ENCODE measurements around the gene KLF15. TPM values are rescaled to one million over a fixed set of nuclear protein-coding genes. Genes with fewer than 3 reads are reported as not detected.

KLF15 gene
- total RNA-seq, 1 donor = 1.5 TPM

- no peak overlapping the region for H3K4me3 ChIP-seq (ENCODE audit: low read depth, low read length)
- TF ChIP-seq, protein P1, sequence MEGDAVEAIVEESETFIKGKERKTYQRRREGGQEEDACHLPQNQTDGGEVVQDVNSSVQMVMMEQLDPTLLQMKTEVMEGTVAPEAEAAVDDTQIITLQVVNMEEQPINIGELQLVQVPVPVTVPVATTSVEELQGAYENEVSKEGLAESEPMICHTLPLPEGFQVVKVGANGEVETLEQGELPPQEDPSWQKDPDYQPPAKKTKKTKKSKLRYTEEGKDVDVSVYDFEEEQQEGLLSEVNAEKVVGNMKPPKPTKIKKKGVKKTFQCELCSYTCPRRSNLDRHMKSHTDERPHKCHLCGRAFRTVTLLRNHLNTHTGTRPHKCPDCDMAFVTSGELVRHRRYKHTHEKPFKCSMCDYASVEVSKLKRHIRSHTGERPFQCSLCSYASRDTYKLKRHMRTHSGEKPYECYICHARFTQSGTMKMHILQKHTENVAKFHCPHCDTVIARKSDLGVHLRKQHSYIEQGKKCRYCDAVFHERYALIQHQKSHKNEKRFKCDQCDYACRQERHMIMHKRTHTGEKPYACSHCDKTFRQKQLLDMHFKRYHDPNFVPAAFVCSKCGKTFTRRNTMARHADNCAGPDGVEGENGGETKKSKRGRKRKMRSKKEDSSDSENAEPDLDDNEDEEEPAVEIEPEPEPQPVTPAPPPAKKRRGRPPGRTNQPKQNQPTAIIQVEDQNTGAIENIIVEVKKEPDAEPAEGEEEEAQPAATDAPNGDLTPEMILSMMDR (IDR thresholded peaks at IDR 0.05; ENCODE audit: insufficient read depth, low read length) = no peak
- DNase-seq (ENCODE audit: low read depth) = peak; percentile 36
These were observed 56.3 kb downstream of the KLF15 start for GRCh38 chr3:126300761-126301481.

DNA sequence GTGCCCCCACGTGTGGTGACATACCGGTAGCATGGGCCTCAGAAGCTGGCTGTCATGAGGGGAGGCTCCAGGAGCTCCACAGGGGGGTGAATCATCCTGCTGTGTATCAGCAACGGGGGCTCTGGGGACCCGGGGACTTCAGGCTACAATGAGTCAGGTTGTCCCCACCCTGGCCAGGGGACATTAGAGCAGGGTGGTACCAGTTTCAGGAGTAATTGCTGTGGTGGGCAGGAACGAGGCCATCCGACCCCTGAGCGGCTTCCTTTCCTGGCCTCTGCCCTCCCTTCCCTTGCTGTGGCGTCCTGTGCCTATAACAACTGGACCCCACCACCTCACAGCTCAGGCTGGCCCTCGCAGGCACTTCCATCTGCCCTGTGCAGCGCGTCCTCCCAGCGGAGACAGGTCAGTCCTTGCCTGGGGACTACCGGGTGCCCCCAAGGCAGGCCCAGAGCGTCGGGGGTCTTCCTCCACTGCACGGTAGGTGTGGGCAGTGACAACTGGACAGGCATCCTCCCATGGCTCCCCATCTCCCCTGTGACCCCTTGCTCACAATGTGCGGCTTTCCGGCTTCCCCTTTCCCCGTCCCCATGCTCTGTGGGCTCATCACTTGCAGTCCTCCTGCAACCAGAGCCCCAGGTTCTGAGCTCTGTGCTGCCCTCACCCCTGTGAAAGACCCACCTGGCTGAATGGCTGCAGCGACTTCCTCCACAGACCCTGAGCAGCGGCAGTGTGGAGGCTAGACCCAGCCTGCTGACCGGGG is 57.0 kb downstream of the KLF15 start:
- no peak for DNase-seq (ENCODE audit: low read depth)
- TF ChIP-seq, protein P1 (IDR thresholded peaks at IDR 0.05; ENCODE audit: insufficient read depth, low read length) = no peak
- no peak overlapping the region for H3K4me3 ChIP-seq (ENCODE audit: low read depth, low read length)

- H3K4me3 ChIP-seq (ENCODE audit: low read depth, low read length) = no peak overlapping the region
- no peak for DNase-seq (ENCODE audit: low read depth)
- TF ChIP-seq, protein P1 (IDR thresholded peaks at IDR 0.05; ENCODE audit: insufficient read depth, low read length) = no peak
These were observed 61.7 kb downstream of the KLF15 start for GRCh38 chr3:126295407-126295939.

GRCh38 chr3:126294211-126294808 is 62.9 kb downstream of the KLF15 start:
- H3K4me3 ChIP-seq (ENCODE audit: low read depth, low read length) = no peak overlapping the region
- TF ChIP-seq, protein P1 (IDR thresholded peaks at IDR 0.05; ENCODE audit: insufficient read depth, low read length) = no peak
- no peak for DNase-seq (ENCODE audit: low read depth)

GRCh38 chr3:126293370-126294082 is 63.7 kb downstream of the KLF15 start:
- no peak overlapping the region for H3K4me3 ChIP-seq (ENCODE audit: low read depth, low read length)
- TF ChIP-seq, protein P1 (IDR thresholded peaks at IDR 0.05; ENCODE audit: insufficient read depth, low read length) = no peak
- DNase-seq (ENCODE audit: low read depth) = no peak

Other genes starting within 250 kb of the KLF15 start
- gene ALDH1L1, start 176.8 kb downstream of the KLF15 start, total RNA-seq (ENCODE audit: low replicate concordance) = 0.18 and 0.25 TPM in 2 replicates
- not detected in 2 replicates for gene CFAP100, start 37.5 kb upstream of the KLF15 start, total RNA-seq (ENCODE audit: low replicate concordance)
- gene ZXDC, start 118.5 kb upstream of the KLF15 start, total RNA-seq (ENCODE audit: low replicate concordance) = 9.2 and 26.7 TPM in 2 replicates
- not detected in 2 replicates for gene UROC1, start 160.4 kb upstream of the KLF15 start, total RNA-seq (ENCODE audit: low replicate concordance)
- gene CHST13, start 166.7 kb upstream of the KLF15 start, total RNA-seq (ENCODE audit: low replicate concordance) = 0.09 TPM in 1 of 2 replicates, not detected in the other
- gene C3orf22, start 201.5 kb upstream of the KLF15 start, total RNA-seq (ENCODE audit: low replicate concordance) = not detected in 2 replicates

Measured in fibroblast of the aortic adventitia (primary cell).